Activated CD8-positive, alpha-beta memory T cell treated with anti-CD3 and anti-CD28 coated beads for 24 hours (primary cell): ENCODE results near the gene TPX2.

ENCODE experiments used
- DNase-seq: peaks from one replicate; pipeline ENCODE4 v3.0.0-alpha.2; 2020

Gene TPX2

GRCh38 chr20:31707258-31707615 lies 31.9 kb upstream of the TPX2 start:
- DNase-seq = no peak

DNA sequence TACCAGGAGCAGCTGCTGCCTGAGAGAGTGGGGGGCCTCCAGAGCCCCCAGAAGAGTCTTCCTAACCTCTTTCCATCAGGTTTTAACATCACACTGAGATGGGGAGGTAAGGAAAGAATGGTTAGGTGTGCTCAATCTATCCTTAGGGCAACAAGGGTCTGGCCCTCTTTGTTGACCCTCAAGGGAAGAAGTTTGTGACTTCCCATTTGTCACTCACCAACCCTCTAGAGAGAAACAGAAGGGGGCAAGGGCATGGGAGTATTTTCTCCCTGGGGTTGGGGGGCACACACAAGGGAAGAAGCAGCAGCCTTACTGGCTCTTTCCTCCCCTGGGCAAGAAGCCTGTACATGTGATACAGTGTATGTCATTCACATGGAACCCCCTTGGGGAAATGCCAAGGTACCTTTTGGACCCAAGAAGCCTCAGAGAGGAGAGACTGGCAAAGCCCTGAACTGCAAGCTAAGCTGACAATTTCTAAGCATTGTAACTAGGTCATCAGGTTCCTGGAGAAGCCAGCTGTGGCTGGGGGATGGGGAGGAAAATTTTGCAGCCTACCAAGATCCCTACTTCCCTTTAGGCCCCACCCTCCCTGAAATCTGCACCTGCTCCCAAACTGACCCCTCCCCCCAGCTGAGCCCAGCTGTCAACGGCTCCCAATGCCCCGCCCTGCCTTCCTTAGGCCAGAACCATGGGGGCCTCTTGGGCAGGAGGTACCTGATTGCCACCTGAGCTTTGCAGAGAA lies 30.9 kb upstream of the TPX2 start:
- no peak for DNase-seq

- no peak for DNase-seq
Observed at GRCh38 chr20:31708736-31709534, 30.2 kb upstream of the TPX2 start.

DNA sequence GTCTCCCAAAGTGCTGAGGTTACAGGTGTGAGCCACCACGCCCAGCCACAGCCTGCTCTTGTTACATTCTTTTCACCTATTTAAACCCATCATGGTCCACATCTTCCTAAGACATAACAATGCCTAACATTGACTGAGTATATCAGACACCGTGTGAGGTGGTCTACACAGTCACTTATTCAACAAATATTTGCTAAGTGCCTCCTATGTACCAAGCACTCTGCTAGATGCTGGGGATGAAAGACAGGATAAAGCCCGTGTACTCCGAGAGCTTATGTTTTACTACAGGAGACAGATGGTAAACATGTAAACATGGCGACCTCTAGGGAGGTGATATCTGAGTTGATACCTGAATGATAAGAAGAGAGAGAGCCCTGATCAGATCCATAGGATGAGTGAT lies 29.2 kb upstream of the TPX2 start:
- DNase-seq = no peak

DNA sequence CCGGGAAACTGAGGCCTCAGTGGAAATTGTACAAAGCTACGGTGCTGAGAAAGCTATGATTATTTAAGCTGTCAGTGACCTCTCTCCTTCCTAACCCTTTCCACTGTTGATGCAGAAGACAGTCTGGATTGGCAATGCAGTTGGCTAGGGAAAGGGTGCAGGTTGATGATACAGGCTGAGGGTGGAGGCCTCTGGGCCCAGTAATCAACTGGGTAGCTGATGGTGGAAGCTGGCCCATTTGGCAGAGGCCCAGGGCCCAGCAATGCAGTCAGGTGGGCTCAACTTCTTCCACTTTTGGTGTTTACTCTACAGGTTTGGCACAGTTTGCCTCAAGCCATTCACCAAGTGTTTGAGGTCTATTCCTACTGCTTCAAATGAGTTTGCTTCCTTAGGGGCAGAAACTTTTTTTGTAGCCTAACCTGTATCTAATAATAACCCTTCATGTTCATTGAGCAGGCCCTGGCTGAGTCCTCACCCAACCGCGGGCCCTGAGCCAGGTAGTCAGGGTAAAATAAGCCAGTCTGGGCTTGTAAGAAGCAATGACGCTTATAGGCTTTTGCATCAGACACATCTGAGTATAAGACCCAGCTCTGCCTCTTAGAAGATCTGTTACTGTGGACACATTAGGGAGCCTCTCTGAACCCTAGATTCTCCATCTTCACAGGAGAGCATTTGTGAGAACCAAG lies 28.5 kb upstream of the TPX2 start:
- no peak for DNase-seq

DNA sequence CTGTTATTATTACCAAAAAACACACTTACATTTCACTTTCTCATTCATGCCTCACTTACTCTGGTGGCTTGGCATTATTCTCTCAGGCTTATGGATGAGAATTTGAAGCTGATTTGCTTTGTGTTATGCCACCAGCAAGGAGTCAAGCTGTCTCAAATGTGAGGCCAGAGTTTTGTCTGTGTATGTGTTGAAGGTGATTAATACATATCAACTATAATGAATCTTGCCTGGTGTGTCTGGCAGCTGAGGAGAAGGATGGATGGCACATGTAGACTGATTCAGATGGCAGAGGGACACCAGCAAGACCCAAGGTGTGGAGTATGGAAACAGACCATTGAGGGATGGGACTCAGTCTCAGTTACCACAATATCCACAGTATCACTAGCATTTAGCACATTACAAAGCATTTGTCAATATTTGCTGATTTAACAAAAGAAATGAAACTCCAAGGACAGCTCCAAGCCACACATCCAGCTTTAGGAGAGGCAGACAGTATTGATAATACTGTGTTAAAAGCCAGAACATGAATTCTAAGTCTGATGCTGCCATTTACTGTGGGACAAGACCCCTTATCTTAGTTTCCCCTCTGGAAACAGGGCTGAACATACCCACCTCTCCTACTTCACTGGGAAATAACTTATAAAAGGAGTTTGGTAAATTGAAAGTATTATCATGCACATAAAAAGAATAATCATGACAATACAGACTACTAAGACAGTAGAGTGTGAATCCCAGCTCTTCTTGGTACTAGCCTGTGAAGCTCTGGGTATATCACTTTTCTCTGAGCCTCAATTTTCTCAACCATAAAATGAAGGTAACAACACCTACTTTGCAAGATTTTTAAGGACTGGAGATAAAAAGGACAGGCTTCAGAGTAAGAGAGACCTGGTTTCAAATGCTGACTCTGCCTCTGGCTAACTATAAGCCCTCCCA lies 27.6 kb upstream of the TPX2 start:
- DNase-seq = no peak

- DNase-seq = no peak
Observed at GRCh38 chr20:31712112-31712553, 27.0 kb upstream of the TPX2 start.

DNA sequence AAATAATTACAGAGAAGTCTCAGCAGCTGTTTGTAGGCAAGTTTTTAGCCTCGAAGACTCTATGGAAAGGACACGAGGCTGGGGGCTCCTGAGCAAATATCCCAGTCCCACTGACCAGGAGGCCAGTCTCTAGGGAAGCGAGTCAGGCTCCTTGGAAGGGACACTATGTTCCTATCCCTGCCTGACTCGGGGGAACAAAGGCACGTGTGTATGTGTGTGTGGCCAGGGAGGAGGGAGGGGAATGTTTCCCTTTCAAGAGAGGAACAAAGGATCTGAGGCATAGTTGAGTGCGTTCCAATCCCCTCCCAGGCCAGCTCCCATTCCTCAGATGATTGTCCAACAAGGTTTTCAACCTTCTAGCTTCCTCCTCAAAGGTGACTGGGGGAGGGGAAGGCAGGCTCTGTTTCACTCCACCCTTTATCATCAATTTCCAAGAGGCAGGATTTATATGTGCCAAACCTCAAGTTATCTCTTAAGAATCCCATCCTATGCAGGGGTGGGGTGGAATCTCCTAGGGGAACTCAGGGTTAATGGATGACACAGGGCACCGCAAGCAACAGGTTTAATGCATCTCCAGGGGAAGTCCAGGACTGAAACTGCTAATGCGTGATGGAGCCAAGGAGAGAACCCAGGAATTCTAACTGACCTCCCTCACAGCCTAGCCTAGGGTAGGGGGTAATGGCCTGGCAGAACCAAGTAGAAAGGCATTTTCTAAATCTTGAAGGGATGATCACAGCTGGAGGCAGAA lies 26.4 kb upstream of the TPX2 start:
- DNase-seq = no peak

GRCh38 chr20:31713312-31714273 lies 25.5 kb upstream of the TPX2 start:
- DNase-seq = no peak

GRCh38 chr20:31715766-31716165 lies 23.3 kb upstream of the TPX2 start:
- DNase-seq = no peak

DNA sequence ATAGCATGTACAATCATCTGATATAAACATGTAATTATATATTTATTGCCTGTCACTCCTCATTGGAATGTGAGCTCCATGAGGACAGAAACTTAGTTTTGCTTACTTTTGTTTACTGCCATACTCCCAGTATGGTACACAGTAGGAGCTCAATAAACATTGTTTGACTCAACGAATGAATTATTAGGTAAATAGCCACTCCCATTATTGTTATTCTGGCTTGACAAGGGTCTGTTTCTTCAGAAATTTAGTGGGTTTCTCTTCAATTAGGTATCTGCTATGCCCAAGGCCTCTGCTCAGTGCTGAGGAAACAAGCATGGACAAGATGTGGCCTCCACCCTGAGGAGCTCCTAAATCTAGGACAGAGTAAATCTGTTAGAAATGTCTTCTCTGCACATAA lies 22.7 kb upstream of the TPX2 start:
- no peak for DNase-seq

- peak; percentile 78 for DNase-seq
Observed at GRCh38 chr20:31716818-31717477, 22.1 kb upstream of the TPX2 start.

GRCh38 chr20:31717478-31718201 lies 21.4 kb upstream of the TPX2 start:
- no peak for DNase-seq

DNA sequence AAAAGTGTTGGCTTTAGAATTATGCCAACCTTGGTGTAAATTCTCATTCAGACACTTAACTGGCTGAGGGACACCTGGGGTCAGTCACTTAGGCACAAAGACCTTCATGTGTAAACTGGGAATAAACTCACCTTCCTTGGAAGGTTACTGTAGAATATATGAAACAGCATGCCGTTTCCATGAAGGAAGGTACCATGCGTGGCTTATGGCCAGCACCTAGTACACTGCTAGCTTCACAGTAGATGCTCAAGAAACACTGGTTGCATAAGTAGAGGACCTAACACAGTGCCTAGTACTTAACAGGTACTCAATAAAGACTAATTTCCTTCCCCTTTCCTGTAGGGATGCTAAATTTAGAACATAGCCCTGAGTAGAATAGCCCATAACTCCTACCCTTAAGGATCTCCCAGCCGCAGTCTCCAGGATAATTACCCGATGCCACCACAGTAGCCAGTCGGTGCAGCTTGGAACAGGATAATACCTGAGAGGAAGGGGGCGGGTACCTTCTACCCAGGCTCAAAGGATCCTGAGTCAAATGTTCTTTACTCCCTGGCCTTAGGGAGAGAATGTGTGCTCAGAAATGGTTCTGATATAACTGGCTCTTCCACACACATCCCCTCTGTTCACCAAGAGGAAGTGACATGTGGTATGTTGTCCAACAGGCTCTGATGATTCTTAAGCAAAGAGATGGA lies 20.0 kb upstream of the TPX2 start:
- no peak for DNase-seq

GRCh38 chr20:31719644-31720485 lies 19.2 kb upstream of the TPX2 start:
- DNase-seq = no peak

- peak; percentile 70 for DNase-seq
Observed at GRCh38 chr20:31720486-31721407, 18.3 kb upstream of the TPX2 start.
